Osteoblast (primary cell): Measurements from ENCODE around the gene IRGQ. TPM values are rescaled to one million over a fixed set of nuclear protein-coding genes. Genes with fewer than 3 reads are reported as not detected.

Source experiments
- DNase-seq: peaks from one replicate; pipeline ENCODE4 v3.0.0; 2011; ENCODE audit warnings: low spot score, mixed read lengths; ENCODE audit not compliant: insufficient read length; ENCODE audit errors: missing footprints
- H2AFZ ChIP-seq: 2 replicates; pipeline ENCODE4 v1.6.0; 2011; ENCODE audit warnings: mild to moderate bottlenecking, low read length
- H3K27ac ChIP-seq: 2 replicates; pipeline ENCODE4 v1.5.1; 2011; ENCODE audit warnings: mild to moderate bottlenecking, low read depth, low read length, moderate library complexity
- H3K27me3 ChIP-seq: 2 replicates; pipeline ENCODE4 v1.6.0; 2012; ENCODE audit warnings: mild to moderate bottlenecking, control low read depth, inconsistent platforms, low read length, moderate library complexity; ENCODE audit not compliant: insufficient read depth
- H3K36me3 ChIP-seq: 2 replicates; pipeline ENCODE4 v1.5.1; 2011; ENCODE audit warnings: mild to moderate bottlenecking, low read length, control low read depth, moderate library complexity; ENCODE audit not compliant: insufficient read depth
- H3K4me1 ChIP-seq: 2 replicates; pipeline ENCODE4 v1.5.1; 2011; ENCODE audit warnings: mild to moderate bottlenecking, low read length, control low read depth, moderate library complexity; ENCODE audit not compliant: insufficient read depth
- H3K4me2 ChIP-seq: 2 replicates; pipeline ENCODE4 v1.6.0; 2011; ENCODE audit warnings: mild to moderate bottlenecking, low read length; ENCODE audit not compliant: insufficient read depth
- H3K4me3 ChIP-seq: fragments of 200-600 bp; sonication (generic); 3 replicates; pipeline ENCODE4 v1.5.1; 2012; ENCODE audit warnings: mild to moderate bottlenecking, low read length, inconsistent platforms; ENCODE audit not compliant: insufficient read depth
- H3K79me2 ChIP-seq: 2 replicates; pipeline ENCODE4 v1.6.0; 2012; ENCODE audit warnings: mild to moderate bottlenecking, low read length, control low read depth, inconsistent platforms; ENCODE audit not compliant: insufficient read depth
- H3K9me3 ChIP-seq: 2 replicates; pipeline ENCODE4 v1.5.1; 2011; ENCODE audit warnings: low read depth, low read length, control low read depth
- H4K20me1 ChIP-seq: 2 replicates; pipeline ENCODE4 v1.6.0; 2012; ENCODE audit warnings: mild to moderate bottlenecking, low read length, control low read depth; ENCODE audit not compliant: insufficient read depth
- total RNA-seq: library from RNA; depleted of rRNA; stranded (reverse); fragments of >200 nt; gene quantifications from 2 replicates; pipeline ENCODE4 v1.2.3, GENCODE V29; 2012
- TF ChIP-seq, protein P1 (sequence below): IDR thresholded peaks from 2 replicates; pipeline ENCODE4 v1.5.1; 2011; ENCODE audit warnings: mild to moderate bottlenecking, low read depth, low read length, moderate library complexity; ENCODE audit errors: extremely low read depth

The IRGQ gene
- total RNA-seq, 1 donor = 23.2 TPM

GRCh38 chr19:43586346-43586745 is 9.6 kb downstream of the IRGQ start:
- no peaks in the 10 kb centered on the region for H3K9me3 ChIP-seq
- no peaks in the 10 kb centered on the region for H3K4me1 ChIP-seq
- no peak overlapping the region for H3K27ac ChIP-seq
- H3K4me2 ChIP-seq = no peak overlapping the region
- H3K79me2 ChIP-seq = peaks cover 28% of the 10 kb centered on the region
- H3K4me3 ChIP-seq = no peak overlapping the region
- H3K27me3 ChIP-seq = no peaks in the 10 kb centered on the region
- TF ChIP-seq, protein P1, sequence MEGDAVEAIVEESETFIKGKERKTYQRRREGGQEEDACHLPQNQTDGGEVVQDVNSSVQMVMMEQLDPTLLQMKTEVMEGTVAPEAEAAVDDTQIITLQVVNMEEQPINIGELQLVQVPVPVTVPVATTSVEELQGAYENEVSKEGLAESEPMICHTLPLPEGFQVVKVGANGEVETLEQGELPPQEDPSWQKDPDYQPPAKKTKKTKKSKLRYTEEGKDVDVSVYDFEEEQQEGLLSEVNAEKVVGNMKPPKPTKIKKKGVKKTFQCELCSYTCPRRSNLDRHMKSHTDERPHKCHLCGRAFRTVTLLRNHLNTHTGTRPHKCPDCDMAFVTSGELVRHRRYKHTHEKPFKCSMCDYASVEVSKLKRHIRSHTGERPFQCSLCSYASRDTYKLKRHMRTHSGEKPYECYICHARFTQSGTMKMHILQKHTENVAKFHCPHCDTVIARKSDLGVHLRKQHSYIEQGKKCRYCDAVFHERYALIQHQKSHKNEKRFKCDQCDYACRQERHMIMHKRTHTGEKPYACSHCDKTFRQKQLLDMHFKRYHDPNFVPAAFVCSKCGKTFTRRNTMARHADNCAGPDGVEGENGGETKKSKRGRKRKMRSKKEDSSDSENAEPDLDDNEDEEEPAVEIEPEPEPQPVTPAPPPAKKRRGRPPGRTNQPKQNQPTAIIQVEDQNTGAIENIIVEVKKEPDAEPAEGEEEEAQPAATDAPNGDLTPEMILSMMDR = no peak
- peaks cover 14% of the 10 kb centered on the region for H4K20me1 ChIP-seq
- H3K36me3 ChIP-seq = peaks cover 30% of the 10 kb centered on the region
- peak; percentile 4 for DNase-seq
- H2AFZ ChIP-seq = no peak overlapping the region

- TF ChIP-seq, protein P1 = no peak
- H3K27me3 ChIP-seq = no peaks in the 10 kb centered on the region
- peaks cover 15% of the 10 kb centered on the region for H3K36me3 ChIP-seq
- no peak overlapping the region for H2AFZ ChIP-seq
- no peaks in the 10 kb centered on the region for H3K4me1 ChIP-seq
- peaks cover 3% of the 10 kb centered on the region for H4K20me1 ChIP-seq
- H3K27ac ChIP-seq = no peak overlapping the region
- peak; percentile 39 for DNase-seq
- H3K4me3 ChIP-seq = no peak overlapping the region
- no peaks in the 10 kb centered on the region for H3K9me3 ChIP-seq
- H3K79me2 ChIP-seq = peaks cover 12% of the 10 kb centered on the region
- no peak overlapping the region for H3K4me2 ChIP-seq
Measured at GRCh38 chr19:43584484-43584883, 11.4 kb downstream of the IRGQ start.

DNA sequence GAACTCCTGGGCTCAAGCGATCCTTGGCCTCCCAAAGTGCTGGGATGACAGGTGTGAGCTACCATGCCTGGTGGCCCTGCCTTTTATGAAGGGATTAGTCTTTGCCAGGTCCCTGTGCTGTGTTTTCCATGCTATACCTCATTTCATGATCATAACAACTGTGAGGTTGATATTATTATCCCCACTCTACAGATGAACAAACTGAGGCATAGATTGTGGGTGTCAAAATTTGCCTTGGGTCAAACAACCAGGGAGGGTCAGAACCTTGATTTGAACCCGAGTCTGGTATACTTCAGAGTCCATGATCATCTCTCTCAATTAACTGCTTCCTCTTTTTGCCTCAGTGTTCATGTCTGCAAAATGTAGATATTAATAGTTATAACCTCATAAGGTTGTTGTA is 13.4 kb downstream of the IRGQ start:
- peaks cover 9% of the 10 kb centered on the region for H3K79me2 ChIP-seq
- H3K4me2 ChIP-seq = no peak overlapping the region
- H3K4me1 ChIP-seq = no peaks in the 10 kb centered on the region
- no peaks in the 10 kb centered on the region for H3K27me3 ChIP-seq
- no peak overlapping the region for H2AFZ ChIP-seq
- DNase-seq = no peak
- H4K20me1 ChIP-seq = peaks cover 3% of the 10 kb centered on the region
- H3K4me3 ChIP-seq = no peak overlapping the region
- H3K27ac ChIP-seq = no peak overlapping the region
- peaks cover 5% of the 10 kb centered on the region for H3K36me3 ChIP-seq
- TF ChIP-seq, protein P1 = no peak
- H3K9me3 ChIP-seq = no peaks in the 10 kb centered on the region

DNA sequence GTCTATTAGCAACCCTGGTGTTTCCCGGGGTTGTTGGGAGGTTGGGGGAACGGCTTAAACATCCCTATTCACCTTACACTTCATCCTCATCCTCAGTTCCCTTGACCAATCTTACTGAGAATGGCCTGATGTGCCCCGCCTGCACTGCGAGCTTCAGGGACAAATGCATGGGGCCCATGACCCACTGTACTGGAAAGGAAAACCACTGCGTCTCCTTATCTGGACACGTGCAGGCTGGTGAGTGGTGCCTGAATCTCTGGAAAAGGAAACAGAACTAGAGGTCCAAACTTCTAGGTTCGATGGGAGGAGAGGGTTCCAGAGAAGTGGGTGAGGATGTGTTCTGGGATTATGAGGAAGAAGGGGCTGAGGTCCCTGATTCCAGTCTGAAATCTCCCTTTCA is 14.5 kb downstream of the IRGQ start:
- Histone ChIP-seq H3K36me3 (no peaks in the 10 kb centered on the region), H3K4me3 (peak overlapping the region; percentile 28), H2AFZ (no peak overlapping the region), H3K79me2 (peaks cover 5% of the 10 kb centered on the region), H3K4me2 (peak overlapping the region; percentile 74), H3K4me1 (no peaks in the 10 kb centered on the region), H3K27me3 (no peaks in the 10 kb centered on the region), H3K9me3 (no peaks in the 10 kb centered on the region), H4K20me1 (peaks cover 3% of the 10 kb centered on the region), H3K27ac (no peak overlapping the region)
- TF ChIP-seq, protein P1 = no peak
- peak; percentile 49 for DNase-seq
